Hematopoietic multipotent progenitor cell treated with erythropoietin and hydrocortisone succinate and interleukin-3 and kit ligand, for 15 days (in vitro differentiated cells): Measurements from ENCODE around the gene TRABD.

Experiments used
- DNase-seq: peaks from one replicate; pipeline ENCODE4 v3.0.0-alpha.2; 2015; ENCODE audit warnings: low spot score

The TRABD gene

DNA sequence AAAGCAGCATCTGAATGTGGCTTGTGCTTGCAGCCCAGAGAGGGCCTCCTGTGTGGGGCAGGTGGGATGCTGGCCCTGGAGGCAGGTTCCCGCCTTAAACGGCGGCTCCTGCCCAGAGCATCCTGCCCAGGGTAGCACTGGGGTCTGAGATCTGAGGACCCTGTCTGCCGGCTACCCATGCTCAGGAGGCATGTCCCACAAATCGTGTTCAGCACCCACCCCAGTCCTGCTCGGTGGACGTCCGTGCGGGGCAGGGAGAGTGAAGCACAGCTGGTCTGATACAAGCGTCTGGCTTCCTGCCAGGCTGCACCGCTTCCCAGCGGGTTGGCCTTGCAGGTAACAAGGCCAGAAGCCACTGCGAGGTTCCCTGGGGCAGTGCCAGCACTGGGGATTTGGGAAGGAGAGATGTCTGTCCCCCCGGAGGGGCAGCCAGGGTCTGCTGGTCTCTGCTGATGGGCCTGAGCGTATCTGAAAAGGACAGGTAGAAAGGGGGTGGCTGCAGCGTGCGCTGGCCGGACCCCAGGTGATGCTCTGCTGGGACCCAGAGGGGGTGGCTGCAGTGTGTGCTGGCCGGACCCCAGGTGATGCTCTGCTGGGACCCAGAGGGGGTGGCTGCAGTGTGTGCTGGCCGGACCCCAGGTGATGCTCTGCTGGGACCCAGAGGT lies 3.6 kb downstream of the TRABD start:
- no peak for DNase-seq

DNA sequence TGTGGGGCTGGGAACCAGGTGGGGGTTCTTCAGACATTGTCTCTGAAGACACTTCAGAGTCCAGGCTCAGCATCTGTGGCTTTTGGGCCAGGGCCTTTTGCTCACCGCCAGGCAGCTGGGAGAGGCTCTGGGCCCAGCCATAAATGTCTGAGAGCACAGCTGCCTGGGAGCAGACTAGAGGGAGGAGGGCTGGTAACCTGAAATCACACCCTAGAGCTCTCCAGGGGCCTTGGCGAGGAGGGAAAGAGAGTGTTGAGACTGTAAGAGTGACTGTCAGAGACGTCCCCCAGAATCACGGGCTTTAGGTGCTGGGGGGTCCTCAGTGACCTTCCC lies 4.1 kb downstream of the TRABD start:
- no peak for DNase-seq

DNA sequence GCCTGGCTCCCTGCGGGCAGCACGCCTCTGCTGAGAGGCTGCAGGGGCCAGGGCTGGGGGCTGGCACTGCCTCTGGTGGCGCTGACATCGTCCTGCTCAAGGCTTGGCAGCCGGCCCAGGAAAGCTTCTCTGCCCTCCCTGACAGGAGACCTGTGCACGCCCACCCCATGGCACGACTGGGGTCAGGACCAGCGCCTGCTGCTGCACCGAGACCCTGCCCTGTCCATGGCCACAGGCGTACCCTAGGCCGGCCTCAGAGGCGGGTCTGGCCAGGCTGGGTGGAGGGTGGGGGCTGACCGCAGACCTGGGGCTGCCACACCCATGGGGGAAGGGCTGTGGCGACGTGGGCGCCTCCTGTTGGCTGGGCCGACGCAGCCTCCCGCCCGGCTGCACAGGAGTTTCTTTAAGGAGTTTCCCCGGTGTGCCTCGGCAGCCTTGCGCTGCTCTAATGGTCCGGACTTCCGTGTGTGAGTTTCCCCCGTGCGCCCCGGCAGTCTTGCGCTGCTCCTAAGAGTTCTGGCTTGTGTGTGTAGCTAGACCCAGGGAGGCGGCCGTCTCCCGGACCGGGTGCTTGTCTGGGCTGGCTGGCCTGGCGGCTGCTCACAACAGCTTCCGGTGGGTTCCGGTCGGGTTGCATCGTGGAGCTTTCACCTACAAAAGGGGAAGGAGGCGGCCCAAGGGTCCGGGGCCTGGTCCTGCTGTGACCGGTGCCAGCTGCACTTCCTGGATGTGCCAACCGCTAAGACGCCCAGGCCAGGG lies 4.6 kb downstream of the TRABD start:
- DNase-seq: peak; percentile 74

DNA sequence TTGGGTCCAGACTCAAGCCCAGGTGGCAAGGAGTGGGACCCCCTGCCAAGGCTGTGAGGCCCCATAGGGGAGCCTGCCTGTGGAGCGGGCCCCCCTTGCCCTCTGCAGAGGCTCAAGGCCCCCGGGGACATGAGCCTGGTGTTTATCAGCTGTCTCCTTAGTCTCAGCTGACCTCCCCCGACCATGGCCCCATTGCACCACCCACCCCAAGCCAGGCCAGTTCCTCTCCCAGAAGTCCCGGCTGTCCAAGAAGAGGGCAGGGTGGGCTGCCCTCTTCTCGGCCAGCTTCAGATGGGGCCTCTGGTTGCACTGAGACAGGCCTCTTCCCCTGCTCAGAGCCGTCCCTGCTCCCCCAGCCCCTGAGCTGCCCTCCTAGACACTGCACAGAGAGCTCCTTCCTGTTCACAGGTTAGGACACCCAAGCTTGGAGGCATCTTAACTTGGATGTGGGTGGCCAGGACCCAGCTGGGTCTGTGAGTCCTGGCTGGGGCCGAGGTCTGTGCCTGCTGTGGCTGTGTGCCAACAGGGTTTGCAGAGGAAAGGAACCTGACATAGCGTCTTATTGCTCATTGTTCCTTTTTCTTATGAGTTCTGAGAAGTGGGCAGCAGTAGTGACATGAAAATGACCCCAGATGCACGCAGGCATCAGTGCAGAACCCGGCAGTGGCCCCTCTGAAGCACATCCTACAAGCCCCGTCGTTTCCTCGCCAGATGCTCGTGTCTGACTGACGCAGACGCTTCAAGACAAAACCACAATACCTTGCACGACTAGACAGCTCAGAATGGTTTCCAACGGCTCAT lies 5.4 kb downstream of the TRABD start:
- no peak for DNase-seq

DNA sequence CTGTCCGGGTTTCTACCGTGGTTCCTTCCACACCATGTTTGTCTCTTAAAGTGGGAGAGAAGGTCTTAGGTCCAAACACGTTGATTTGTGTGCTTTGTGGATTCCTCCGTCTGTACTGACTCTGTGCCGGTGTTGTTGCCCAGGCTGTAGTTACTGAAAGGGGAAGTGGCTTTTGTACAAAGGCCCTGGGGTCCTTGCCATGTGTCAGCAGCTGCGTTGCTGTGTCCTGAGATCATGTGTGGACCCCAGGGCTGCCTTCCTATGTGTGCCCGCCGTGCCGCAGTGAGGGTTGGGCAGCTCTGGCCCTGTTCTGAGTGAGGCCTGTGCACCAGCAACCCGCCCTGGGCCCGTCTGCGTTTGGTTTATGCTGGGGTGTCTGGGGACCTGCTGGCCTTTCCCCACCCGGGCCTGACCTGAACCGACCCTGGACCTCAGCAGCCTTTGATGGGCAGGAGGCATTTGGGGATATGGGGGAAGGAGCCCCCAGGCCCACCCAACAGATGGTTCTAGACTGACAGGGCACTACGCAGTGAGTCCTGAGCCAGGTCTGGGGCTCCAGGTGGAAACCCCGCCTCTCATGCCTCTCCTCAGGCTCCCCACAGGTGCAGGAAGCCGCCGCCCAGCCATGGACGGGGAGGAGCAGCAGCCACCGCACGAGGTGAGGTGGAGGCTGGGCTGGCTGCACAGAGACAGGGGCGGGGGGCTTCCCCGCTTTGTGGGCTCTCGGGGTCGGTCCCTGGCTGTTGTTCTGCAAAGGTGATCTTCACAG lies 6.9 kb downstream of the TRABD start:
- no peak for DNase-seq

GRCh38 chr22:50193621-50194020 lies 7.9 kb downstream of the TRABD start:
- DNase-seq: no peak

- DNase-seq: no peak
Measured at GRCh38 chr22:50194037-50194805, 8.5 kb downstream of the TRABD start.

- DNase-seq: no peak
Measured at GRCh38 chr22:50196256-50196655, 10.5 kb downstream of the TRABD start.

DNA sequence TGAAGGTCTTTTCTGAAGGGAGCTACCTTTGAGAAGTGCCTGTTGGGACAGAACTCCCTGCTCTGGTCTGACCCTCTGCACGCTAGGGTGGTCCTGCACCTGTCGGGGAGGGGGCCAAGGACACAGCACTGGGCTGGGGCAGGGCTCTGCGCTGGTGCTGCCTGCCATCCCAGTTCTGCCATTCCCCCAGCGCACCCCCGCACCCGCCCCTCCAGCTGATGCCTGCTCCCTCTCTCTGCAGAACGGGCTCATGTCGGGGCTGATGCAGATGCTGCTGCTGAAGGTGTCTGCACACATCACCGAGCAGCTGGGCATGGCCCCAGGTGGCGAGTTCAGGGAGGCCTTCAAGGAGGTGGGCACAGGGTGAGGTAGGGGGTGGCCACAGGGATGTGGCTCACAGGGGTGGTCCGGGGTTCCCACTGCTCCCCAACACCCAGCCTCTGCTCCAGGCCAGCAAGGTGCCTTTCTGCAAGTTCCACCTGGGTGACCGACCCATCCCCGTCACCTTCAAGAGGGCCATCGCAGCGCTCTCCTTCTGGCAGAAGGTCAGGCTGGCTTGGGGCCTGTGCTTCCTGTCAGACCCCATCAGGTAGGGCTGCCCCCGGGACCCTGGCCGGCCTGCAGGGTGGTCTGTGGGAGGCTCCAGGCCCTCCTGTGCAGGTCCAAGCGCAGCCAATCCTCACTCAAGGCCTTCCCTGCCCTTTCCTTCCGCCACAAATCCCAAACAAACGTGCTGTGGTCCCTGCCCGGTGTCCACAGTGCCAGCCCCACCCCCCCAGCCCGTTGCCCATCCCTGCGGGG lies 11.5 kb downstream of the TRABD start:
- no peak for DNase-seq

DNA sequence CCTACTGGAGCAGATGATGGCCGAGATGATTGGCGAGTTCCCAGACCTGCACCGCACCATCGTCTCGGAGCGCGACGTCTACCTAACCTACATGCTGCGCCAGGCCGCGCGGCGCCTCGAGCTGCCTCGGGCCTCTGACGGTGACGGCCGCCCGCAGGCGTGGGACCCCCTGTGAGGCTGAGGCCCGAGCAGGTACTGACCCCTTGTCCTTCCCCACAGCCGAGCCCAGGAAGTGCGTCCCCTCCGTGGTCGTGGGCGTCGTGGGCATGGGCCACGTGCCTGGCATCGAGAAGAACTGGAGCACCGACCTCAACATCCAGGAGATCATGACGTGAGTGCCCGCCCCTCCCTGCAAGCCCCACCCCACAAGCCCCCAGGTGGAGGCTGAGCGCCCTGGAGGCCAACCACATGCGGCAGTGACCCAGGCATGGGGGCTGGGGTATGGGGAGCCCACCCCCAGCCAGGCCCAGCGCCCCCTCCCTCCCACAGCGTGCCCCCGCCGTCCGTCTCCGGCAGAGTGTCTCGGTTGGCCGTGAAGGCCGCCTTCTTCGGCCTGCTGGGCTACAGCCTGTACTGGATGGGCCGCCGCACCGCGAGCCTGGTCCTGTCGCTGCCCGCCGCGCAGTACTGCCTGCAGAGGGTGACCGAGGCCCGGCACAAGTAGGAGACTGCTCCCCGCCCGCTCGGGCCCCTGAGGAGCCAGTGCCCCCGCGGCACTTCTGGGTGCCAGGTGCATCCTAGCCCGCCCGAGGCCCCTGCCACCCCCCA lies 12.3 kb downstream of the TRABD start:
- DNase-seq: no peak

- no peak for DNase-seq
Measured at GRCh38 chr22:50198624-50199017, 12.9 kb downstream of the TRABD start.

GRCh38 chr22:50199251-50199721 lies 13.6 kb downstream of the TRABD start:
- no peak for DNase-seq

DNA sequence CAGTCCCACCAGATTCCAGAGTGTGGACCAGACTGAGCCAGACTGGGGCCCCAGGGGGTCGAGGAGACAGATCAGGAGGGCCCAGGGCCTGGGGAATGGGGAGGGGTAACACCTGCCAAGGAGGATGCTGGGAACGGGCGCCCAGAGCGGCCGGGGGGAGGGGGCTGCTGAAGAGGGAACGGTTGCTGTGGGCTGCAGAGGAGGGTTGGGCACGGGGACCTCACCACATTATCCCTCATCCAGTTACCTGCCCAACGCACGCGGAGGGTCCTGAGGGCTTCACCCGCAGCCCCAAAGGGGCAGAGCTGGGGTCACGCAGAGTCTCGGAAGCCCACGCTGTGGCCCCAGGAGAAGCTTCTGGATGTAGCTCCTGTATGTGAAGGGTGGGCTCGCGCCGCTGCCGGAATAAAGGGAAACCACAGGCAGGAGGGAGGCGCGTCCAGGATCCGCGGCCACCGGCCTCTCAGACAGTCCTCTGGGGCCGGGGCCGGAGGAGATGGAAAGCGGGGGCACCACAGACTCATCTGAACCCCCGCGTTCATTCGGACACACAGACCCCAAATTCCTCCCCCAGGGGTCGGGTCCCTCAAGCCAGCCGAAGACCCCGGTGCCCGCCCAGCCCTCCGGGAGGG lies 14.2 kb downstream of the TRABD start:
- no peak for DNase-seq

DNA sequence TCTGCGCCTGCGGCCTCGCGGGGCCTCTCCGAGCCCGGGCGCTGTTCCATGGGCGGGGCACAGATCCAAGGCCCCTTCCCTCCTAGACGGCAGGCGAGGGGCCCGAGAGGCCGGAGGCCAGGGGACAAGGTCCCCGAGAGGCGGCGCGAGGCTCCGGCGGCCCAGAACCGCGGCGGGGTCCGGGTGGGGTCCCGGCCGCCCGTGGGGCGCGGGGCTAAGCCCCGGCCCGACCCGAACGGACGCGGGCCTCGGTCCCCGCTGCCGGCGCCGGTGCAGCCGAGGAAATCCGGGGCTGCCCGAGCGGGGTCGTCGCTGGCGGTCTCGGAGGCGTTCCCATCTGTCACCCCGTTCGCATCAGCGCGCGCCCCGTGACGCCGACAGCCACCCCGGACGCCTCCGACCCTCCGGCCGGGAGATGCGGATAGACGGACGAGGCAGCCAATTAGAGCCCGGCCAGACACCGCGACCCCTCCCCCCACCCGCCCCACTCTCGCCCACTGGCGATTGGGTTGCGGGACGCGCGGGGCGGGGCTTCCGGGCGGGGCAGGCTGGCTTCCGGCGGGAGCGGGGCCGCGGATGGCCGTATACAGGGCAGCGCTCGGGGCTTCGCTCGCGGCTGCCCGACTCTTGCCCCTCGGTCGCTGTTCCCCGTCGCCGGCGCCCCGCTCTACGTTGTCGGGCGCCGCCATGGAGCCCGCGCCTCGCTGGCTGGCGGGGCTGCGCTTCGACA lies 14.9 kb downstream of the TRABD start, which contains the start of gene SELENOO:
Gene SELENOO (plus strand): TSS at position 551 of the 730 bp plus-strand sequence. CDS start 26 bp downstream, at position 577.
- peak; percentile 81 for DNase-seq

- DNase-seq: peak; percentile 44
Measured at GRCh38 chr22:50201191-50202129, 15.7 kb downstream of the TRABD start.

- DNase-seq: no peak
Measured at GRCh38 chr22:50202130-50202666, 16.5 kb downstream of the TRABD start.

- DNase-seq: no peak
Measured at GRCh38 chr22:50203288-50203687, 17.6 kb downstream of the TRABD start.
